ENCODE data around the gene NKTR. TPM values are rescaled to one million over a fixed set of nuclear protein-coding genes. Genes with fewer than 3 reads are reported as not detected.
A peak's percentile ranks its signal among the peaks of the same experiment; 100 is the strongest.

Gene NKTR
- total RNA-seq, 2 donors from 2014 or later = 101 to 116 TPM

DNA sequence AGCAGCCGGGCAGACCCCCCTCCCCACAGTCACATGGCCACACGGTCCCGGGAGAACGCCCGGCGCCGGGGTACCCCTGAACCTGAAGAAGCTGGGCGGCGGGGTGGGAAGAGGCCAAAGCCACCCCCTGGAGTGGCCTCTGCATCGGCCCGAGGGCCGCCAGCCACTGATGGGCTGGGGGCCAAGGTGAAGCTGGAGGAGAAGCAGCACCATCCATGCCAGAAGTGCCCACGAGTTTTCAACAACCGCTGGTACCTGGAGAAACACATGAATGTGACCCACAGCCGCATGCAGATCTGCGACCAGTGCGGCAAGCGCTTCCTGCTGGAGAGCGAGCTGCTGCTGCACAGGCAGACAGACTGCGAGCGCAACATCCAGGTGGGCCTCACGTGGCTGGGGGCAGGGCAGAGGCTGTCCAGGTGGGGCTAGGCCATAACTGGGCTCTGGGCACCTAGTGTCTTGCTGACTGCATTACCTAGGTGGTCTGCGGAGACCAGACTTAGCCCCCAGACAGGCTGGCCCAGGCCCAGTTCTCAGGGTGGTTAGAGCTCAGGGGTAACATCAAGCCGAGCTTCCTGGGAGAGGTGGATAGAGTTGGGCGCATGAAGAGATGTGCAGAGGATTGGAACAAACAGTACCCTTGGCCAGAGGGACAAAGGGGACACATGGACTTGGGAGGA, 59.1 kb downstream of the NKTR start:
- Histone ChIP-seq H3K4me1 (ENCODE audit: control insufficient read depth, insufficient read depth, low read length) (no peaks in the 10 kb centered on the region), H3K4me3 (ENCODE audit: low read length) (no peak overlapping the region), H3K27me3 (ENCODE audit: control insufficient read depth, insufficient read depth, low read length, poor library complexity, severe bottlenecking) (no peaks in the 10 kb centered on the region), H3K36me3 (ENCODE audit: control insufficient read depth, insufficient read depth, low read length) (no peaks in the 10 kb centered on the region), H3K27ac (ENCODE audit: low read depth, low read length) (no peak overlapping the region), H3K9me3 (ENCODE audit: control insufficient read depth, low read length) (no peaks in the 10 kb centered on the region), H3K9ac (ENCODE audit: extremely low read depth, low read length, poor library complexity, severe bottlenecking) (no peak overlapping the region)
- 92 to 96% methylated on average over 17 to 25 of the region's 25 CpGs for WGBS, 2 experiments (ENCODE audit: insufficient coverage in 1 of 2, insufficient read length in 1 of 2)
- TF ChIP-seq, protein P1, sequence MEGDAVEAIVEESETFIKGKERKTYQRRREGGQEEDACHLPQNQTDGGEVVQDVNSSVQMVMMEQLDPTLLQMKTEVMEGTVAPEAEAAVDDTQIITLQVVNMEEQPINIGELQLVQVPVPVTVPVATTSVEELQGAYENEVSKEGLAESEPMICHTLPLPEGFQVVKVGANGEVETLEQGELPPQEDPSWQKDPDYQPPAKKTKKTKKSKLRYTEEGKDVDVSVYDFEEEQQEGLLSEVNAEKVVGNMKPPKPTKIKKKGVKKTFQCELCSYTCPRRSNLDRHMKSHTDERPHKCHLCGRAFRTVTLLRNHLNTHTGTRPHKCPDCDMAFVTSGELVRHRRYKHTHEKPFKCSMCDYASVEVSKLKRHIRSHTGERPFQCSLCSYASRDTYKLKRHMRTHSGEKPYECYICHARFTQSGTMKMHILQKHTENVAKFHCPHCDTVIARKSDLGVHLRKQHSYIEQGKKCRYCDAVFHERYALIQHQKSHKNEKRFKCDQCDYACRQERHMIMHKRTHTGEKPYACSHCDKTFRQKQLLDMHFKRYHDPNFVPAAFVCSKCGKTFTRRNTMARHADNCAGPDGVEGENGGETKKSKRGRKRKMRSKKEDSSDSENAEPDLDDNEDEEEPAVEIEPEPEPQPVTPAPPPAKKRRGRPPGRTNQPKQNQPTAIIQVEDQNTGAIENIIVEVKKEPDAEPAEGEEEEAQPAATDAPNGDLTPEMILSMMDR (conservative IDR thresholded peaks at IDR 0.05) = no peak
- no peaks in the 10 kb centered on the region for H3K27me3 Mint-ChIP-seq (ENCODE audit: insufficient read depth)
- H3K4me3 Mint-ChIP-seq = no peak overlapping the region
- peaks cover 7% of the 10 kb centered on the region for H3K4me1 Mint-ChIP-seq
- H3K36me3 Mint-ChIP-seq (ENCODE audit: low read depth) = no peaks in the 10 kb centered on the region
- no peak for DNase-seq
- no peaks in the 10 kb centered on the region for H3K9me3 Mint-ChIP-seq
- H3K27ac Mint-ChIP-seq = no peak overlapping the region

DNA sequence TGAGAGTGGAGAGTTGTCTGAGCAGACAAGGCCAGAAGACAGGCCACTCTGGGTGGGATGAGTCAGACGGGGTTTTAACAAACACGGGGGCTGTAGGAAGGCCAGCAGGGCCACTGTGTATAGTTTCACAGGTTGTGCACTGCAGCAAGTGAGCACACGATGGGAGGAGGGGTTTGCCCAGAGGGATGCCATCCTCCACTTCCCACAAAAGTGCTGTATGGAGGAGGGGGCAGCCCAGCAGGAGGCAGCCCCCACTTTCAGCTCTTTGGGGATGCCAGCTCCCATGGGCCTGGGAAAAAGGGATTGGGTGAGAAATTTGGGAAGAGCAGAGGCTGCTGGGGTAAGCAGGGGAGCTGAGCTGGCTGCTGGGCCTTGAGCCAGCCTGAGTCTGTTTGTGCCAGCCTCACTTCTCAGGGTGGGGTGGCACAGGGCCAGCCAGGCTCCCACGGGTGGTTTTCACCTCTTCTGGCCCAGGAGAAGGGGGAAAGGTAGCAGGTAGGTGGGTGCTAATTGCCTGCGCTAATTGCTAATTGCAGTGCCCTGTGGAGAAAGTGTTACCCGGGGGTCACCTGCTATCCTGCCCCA, 59.7 kb downstream of the NKTR start:
- Mint-ChIP-seq H3K4me3 (no peak overlapping the region), H3K27ac (no peak overlapping the region), H3K9me3 (no peaks in the 10 kb centered on the region), H3K4me1 (peaks cover 7% of the 10 kb centered on the region), H3K27me3 (ENCODE audit: insufficient read depth) (no peaks in the 10 kb centered on the region), H3K36me3 (ENCODE audit: low read depth) (no peaks in the 10 kb centered on the region)
- H3K27ac ChIP-seq (ENCODE audit: low read depth, low read length) = no peak overlapping the region
- TF ChIP-seq, protein P1 (conservative IDR thresholded peaks at IDR 0.05) = no peak
- H3K9me3 ChIP-seq (ENCODE audit: control insufficient read depth, low read length) = no peaks in the 10 kb centered on the region
- H3K4me1 ChIP-seq (ENCODE audit: control insufficient read depth, insufficient read depth, low read length) = no peaks in the 10 kb centered on the region
- H3K27me3 ChIP-seq (ENCODE audit: control insufficient read depth, insufficient read depth, low read length, poor library complexity, severe bottlenecking) = no peaks in the 10 kb centered on the region
- WGBS, 2 experiments (ENCODE audit: insufficient coverage in 1 of 2, insufficient read length in 1 of 2) = 75 to 86% methylated on average over 1 to 6 of the region's 6 CpGs
- no peak for DNase-seq
- H3K4me3 ChIP-seq (ENCODE audit: low read length) = no peak overlapping the region
- no peaks in the 10 kb centered on the region for H3K36me3 ChIP-seq (ENCODE audit: control insufficient read depth, insufficient read depth, low read length)
- no peak overlapping the region for H3K9ac ChIP-seq (ENCODE audit: extremely low read depth, low read length, poor library complexity, severe bottlenecking)

DNA sequence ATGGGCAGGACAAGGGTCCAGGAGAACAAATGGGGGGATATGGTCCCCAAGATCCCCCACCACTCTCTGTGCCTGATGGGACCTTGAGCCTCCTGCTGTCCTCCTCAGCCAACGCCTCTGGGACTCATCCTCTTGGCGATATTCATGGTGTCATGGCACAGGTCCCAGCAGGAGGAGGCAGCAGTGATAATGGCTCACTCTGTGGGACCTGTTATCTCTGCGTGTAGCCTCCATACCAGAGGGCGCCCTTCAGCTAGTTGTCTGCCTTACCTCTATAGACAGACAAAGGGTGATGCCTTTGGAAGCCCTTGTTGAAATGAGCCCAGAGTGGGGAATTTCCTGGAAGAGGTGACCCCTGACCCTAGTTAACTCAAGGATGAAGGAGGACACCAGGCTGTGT, 60.4 kb downstream of the NKTR start:
- no peaks in the 10 kb centered on the region for H3K36me3 Mint-ChIP-seq (ENCODE audit: low read depth)
- H3K27ac Mint-ChIP-seq = no peak overlapping the region
- no peaks in the 10 kb centered on the region for H3K27me3 Mint-ChIP-seq (ENCODE audit: insufficient read depth)
- no peak overlapping the region for H3K4me3 Mint-ChIP-seq
- peaks cover 9% of the 10 kb centered on the region for H3K4me1 Mint-ChIP-seq
- Histone ChIP-seq H3K27me3 (ENCODE audit: control insufficient read depth, insufficient read depth, low read length, poor library complexity, severe bottlenecking) (no peaks in the 10 kb centered on the region), H3K9me3 (ENCODE audit: control insufficient read depth, low read length) (no peaks in the 10 kb centered on the region), H3K27ac (ENCODE audit: low read depth, low read length) (no peak overlapping the region), H3K4me1 (ENCODE audit: control insufficient read depth, insufficient read depth, low read length) (no peaks in the 10 kb centered on the region), H3K9ac (ENCODE audit: extremely low read depth, low read length, poor library complexity, severe bottlenecking) (no peak overlapping the region), H3K4me3 (ENCODE audit: low read length) (no peak overlapping the region), H3K36me3 (ENCODE audit: control insufficient read depth, insufficient read depth, low read length) (no peaks in the 10 kb centered on the region)
- H3K9me3 Mint-ChIP-seq = no peaks in the 10 kb centered on the region
- DNase-seq = peak; percentile 80
- TF ChIP-seq, protein P1 (conservative IDR thresholded peaks at IDR 0.05) = peak; percentile 65
- WGBS, 2 experiments (ENCODE audit: insufficient coverage in 1 of 2, insufficient read length in 1 of 2) = 66 to 95% methylated on average over 2 to 4 of the region's 4 CpGs
